H1 (cell line): ENCODE measurements around the gene AOPEP. TPM values are rescaled to one million over a fixed set of nuclear protein-coding genes. Genes with fewer than 3 reads are reported as not detected.

Experiments used
- CTCF ChIA-PET: fragments of 300-600 bp; sonication (Branson Sonifier 250); formaldehyde crosslinking; loops from one replicate; lab custom pipeline; 2021; ENCODE audit not compliant: partially characterized antibody; lab: Charles Lee
- POLR2A ChIA-PET: fragments of 300-600 bp; sonication (Branson Sonifier 250); formaldehyde crosslinking; loops from one replicate; lab custom pipeline; 2021; ENCODE audit warnings: inconsistent platforms; ENCODE audit not compliant: partially characterized antibody; lab: Charles Lee
- DNase-seq, 2 experiments: peaks; one replicate each; pipeline versions ENCODE4 v3.0.0 to v3.0.0-alpha.2; 2010 to 2022; ENCODE audit warnings: low spot score in 2 of 2, low read depth in 1 of 2, mixed read lengths in 1 of 2
- FAIRE-seq: peaks from 2 replicates; lab custom pipeline; 2011; peaks lifted over from hg19 to GRCh38; lab: Jason Lieb, UNC
- H2AFZ ChIP-seq: 2 replicates; pipeline ENCODE4 v1.8.1; 2012; ENCODE audit warnings: low read length, inconsistent platforms
- H2AK5ac ChIP-seq: 2 replicates; pipeline ENCODE4 v1.6.1; 2013; ENCODE audit warnings: low read depth, low read length
- H2BK120ac ChIP-seq: replicated peaks from 2 replicates; pipeline ENCODE3; 2013; ENCODE audit warnings: low read depth, low read length, inconsistent platforms
- H2BK12ac ChIP-seq: 2 replicates; pipeline ENCODE4 v1.6.1; 2013; ENCODE audit warnings: low read depth, low read length
- H2BK15ac ChIP-seq: 2 replicates; pipeline ENCODE4 v1.6.1; 2013; ENCODE audit warnings: low read length
- H2BK20ac ChIP-seq: 2 replicates; pipeline ENCODE4 v1.6.1; 2013; ENCODE audit warnings: low read length
- H2BK5ac ChIP-seq: 2 replicates; pipeline ENCODE4 v1.6.1; 2013; ENCODE audit warnings: low read depth, low read length
- H3K14ac ChIP-seq: 2 replicates; pipeline ENCODE4 v1.6.1; 2013; ENCODE audit warnings: inconsistent platforms; ENCODE audit not compliant: insufficient read length
- H3K18ac ChIP-seq: 2 replicates; pipeline ENCODE4 v1.6.1; 2013; ENCODE audit warnings: low read length; ENCODE audit errors: extremely low read depth
- H3K23ac ChIP-seq: 2 replicates; pipeline ENCODE4 v1.6.1; 2013; ENCODE audit warnings: inconsistent platforms; ENCODE audit not compliant: insufficient read length
- H3K23me2 ChIP-seq: 2 replicates; pipeline ENCODE4 v1.6.1; 2013; ENCODE audit warnings: low read depth, low read length
- H3K27ac ChIP-seq: 2 replicates; pipeline ENCODE4 v1.6.1; 2011; ENCODE audit warnings: low read depth, low read length, inconsistent platforms
- H3K27me3 ChIP-seq, 4 experiments: replicated peaks in 1 of 4; 1 replicate in 1 of 4; 2 replicates in 3 of 4; pipeline versions ENCODE4 v1.6.1 to v1.8.1; 2011 to 2013; ENCODE audit warnings: low read length in 3 of 4, mild to moderate bottlenecking in 3 of 4, inconsistent platforms in 2 of 4, mixed read lengths in 2 of 4, moderate library complexity in 1 of 4; ENCODE audit not compliant: control insufficient read depth in 3 of 4, insufficient read depth in 3 of 4; ENCODE audit errors: extremely low read depth in 1 of 4
- H3K36me3 ChIP-seq, 4 experiments: 2 replicates each; pipeline versions ENCODE4 v1.6.1 to v1.8.1; 2011 to 2013; ENCODE audit warnings: mild to moderate bottlenecking in 4 of 4, low read length in 3 of 4, moderate library complexity in 2 of 4, control low read depth in 1 of 4, inconsistent platforms in 1 of 4; ENCODE audit not compliant: insufficient read depth in 4 of 4, control insufficient read depth in 2 of 4
- H3K4ac ChIP-seq: replicated peaks from 2 replicates; pipeline ENCODE3; 2013; ENCODE audit warnings: low read length, low read depth, mixed read lengths, inconsistent platforms; ENCODE audit not compliant: insufficient read length
- H3K4me1 ChIP-seq, 4 experiments: replicated peaks in 1 of 4; 1 replicate in 1 of 4; 2 replicates in 3 of 4; pipeline versions ENCODE4 v1.6.1 to v1.8.1; 2011 to 2013; ENCODE audit warnings: low read length in 3 of 4, inconsistent platforms in 2 of 4, mixed read lengths in 1 of 4; ENCODE audit not compliant: insufficient read depth in 4 of 4, control insufficient read depth in 3 of 4
- H3K4me2 ChIP-seq, 2 experiments: 2 replicates each; pipeline versions ENCODE4 v1.6.1 to v1.8.1; 2011 to 2013; ENCODE audit warnings: low read depth in 2 of 2, low read length in 2 of 2, control low read depth in 1 of 2, inconsistent platforms in 1 of 2, mild to moderate bottlenecking in 1 of 2; ENCODE audit not compliant: insufficient read depth in 1 of 2
- H3K4me3 ChIP-seq, 4 experiments: fragments of 200-600, 300-600 bp in 1 of 4; sonication (generic), shearing (Covaris generic), sonication (Bioruptor Twin) in 1 of 4; 2 replicates each; pipeline versions ENCODE4 v1.5.1 to v1.8.1; 2011 to 2016; ENCODE audit warnings: low read length in 4 of 4, low read depth in 3 of 4, control low read depth in 2 of 4, inconsistent platforms in 2 of 4, mild to moderate bottlenecking in 2 of 4, mixed read lengths in 1 of 4, moderate library complexity in 1 of 4; ENCODE audit not compliant: insufficient read depth in 2 of 4; ENCODE audit errors: extremely low read depth in 1 of 4
- H3K56ac ChIP-seq: replicated peaks from 2 replicates; pipeline ENCODE3; 2013; ENCODE audit warnings: low read depth, mild to moderate bottlenecking, mixed read lengths, low read length, inconsistent platforms; ENCODE audit not compliant: insufficient read length
- H3K79me1 ChIP-seq: 2 replicates; pipeline ENCODE4 v1.6.1; 2013; ENCODE audit warnings: low read depth, low read length, control low read depth
- H3K79me2 ChIP-seq, 2 experiments: 2 replicates each; pipeline versions ENCODE4 v1.6.1 to v1.8.1; 2012 to 2013; ENCODE audit warnings: low read length in 2 of 2, mild to moderate bottlenecking in 2 of 2, inconsistent platforms in 1 of 2; ENCODE audit not compliant: insufficient read depth in 2 of 2, control insufficient read depth in 1 of 2
- H3K9ac ChIP-seq, 4 experiments: replicated peaks in 1 of 4; 1 replicate in 1 of 4; 2 replicates in 3 of 4; pipeline versions ENCODE4 v1.6.1 to v1.8.1; 2011 to 2013; ENCODE audit warnings: low read depth in 3 of 4, low read length in 3 of 4, control low read depth in 2 of 4, mild to moderate bottlenecking in 2 of 4, moderate library complexity in 2 of 4, inconsistent platforms in 1 of 4; ENCODE audit errors: extremely low read depth in 1 of 4
- H3K9me3 ChIP-seq, 2 experiments: 2 replicates each; pipeline versions ENCODE4 v1.6.1 to v1.8.1; 2012 to 2013; ENCODE audit warnings: mild to moderate bottlenecking in 2 of 2, moderate library complexity in 2 of 2, control low read depth in 1 of 2, inconsistent platforms in 1 of 2, low read depth in 1 of 2, low read length in 1 of 2, mixed read lengths in 1 of 2; ENCODE audit not compliant: insufficient read depth in 2 of 2
- H4K20me1 ChIP-seq, 2 experiments: replicated peaks in 1 of 2; 2 replicates each; pipeline versions ENCODE3 to v1.8.1; 2011 to 2013; ENCODE audit warnings: inconsistent platforms in 2 of 2, low read length in 2 of 2, mild to moderate bottlenecking in 1 of 2; ENCODE audit not compliant: insufficient read depth in 2 of 2, control insufficient read depth in 1 of 2
- H4K5ac ChIP-seq: 2 replicates; pipeline ENCODE4 v1.6.1; 2013; ENCODE audit warnings: low read length, low read depth, mixed read lengths, inconsistent platforms; ENCODE audit not compliant: insufficient read length
- H4K8ac ChIP-seq: 2 replicates; pipeline ENCODE4 v1.8.0; 2013; ENCODE audit warnings: mild to moderate bottlenecking, moderate library complexity, low read length, inconsistent platforms; ENCODE audit not compliant: insufficient read depth; ENCODE audit errors: extremely low read depth
- H4K91ac ChIP-seq: replicated peaks from 2 replicates; pipeline ENCODE3; 2013; ENCODE audit warnings: low read length, mixed read lengths, inconsistent platforms; ENCODE audit not compliant: insufficient read length
- WGBS, 2 experiments: shearing (Covaris generic) in 1 of 2; methylation state at CpG; one replicate each; pipeline versions ENCODE4 v1.1.6 to v1.1.7; 2013 to 2015; ENCODE audit warnings: low lambda C conversion rate in 2 of 2, mixed read lengths in 2 of 2, inconsistent platforms in 1 of 2, low coverage in 1 of 2, missing lambda C conversion rate in 1 of 2; ENCODE audit not compliant: insufficient replicate concordance in 2 of 2, insufficient coverage in 1 of 2, insufficient read length in 1 of 2; ENCODE audit errors: extremely low coverage in 1 of 2, missing lambda C conversion rate in 1 of 2; 5-methylcytosine and 5-hydroxymethylcytosine counted together
- polyA plus RNA-seq, 7 experiments: library from polyadenylated mRNA; depleted of rRNA in 3 of 7; stranded (reverse) in 5 of 7; unstranded in 2 of 7; fragments of >200 nt in 5 of 7; fragments of 200-250 nt in 2 of 7; gene quantifications; 1 replicate in 5 of 7; 2 replicates in 1 of 7; 4 replicates in 1 of 7; pipeline versions ENCODE4 v1.2.1 to v1.2.3, GENCODE V29; 2011 to 2013; ENCODE audit warnings: missing spikeins in 2 of 7, mixed read lengths in 2 of 7
- total RNA-seq: library from RNA; stranded (reverse); fragmentation: NEBNext Ultra II Directional; extraction: Animal tissue kit (Norgen Biotek cat#: 25700); gene quantifications from 2 replicates; pipeline ENCODE4 v1.2.1, GENCODE V29; 2021

The AOPEP gene
- total and polyA plus RNA-seq, 2 of the 8 experiments (the other 6 are each of a cell fraction or from before 2014, with no cell fraction given) = 6.1 to 14.3 TPM

- Histone ChIP-seq H4K20me1 (no peaks in the 10 kb centered on the region), H2BK5ac (no peak overlapping the region), H4K8ac (no peak overlapping the region), H3K27ac (no peak overlapping the region), H2BK15ac (no peak overlapping the region), H3K23me2 (no peaks in the 10 kb centered on the region), H3K18ac (no peak overlapping the region), H2BK12ac (no peak overlapping the region), H3K4me1 (peaks cover 4 to 16% (median 9%) of the 10 kb centered on the region in 4 experiments; a peak in 6 of 7 replicates), H3K56ac (no peak overlapping the region), H3K4me3 (no peak overlapping the region), H3K36me3 (no peaks in the 10 kb centered on the region), H4K5ac (no peak overlapping the region), H2BK20ac (no peak overlapping the region), H2AK5ac (0 out of 2 replicates have a peak overlapping the region, but pooled peaks have one; percentile 39), H4K91ac (no peak overlapping the region), H2BK120ac (no peak overlapping the region), H3K9ac (no peak overlapping the region), H3K27me3 (no peaks in the 10 kb centered on the region), H3K23ac (no peak overlapping the region), H2AFZ (no peak overlapping the region), H3K9me3 (no peaks in the 10 kb centered on the region), H3K79me2 (no peaks in the 10 kb centered on the region), H3K4ac (no peak overlapping the region), H3K79me1 (no peaks in the 10 kb centered on the region), H3K14ac (no peak overlapping the region), H3K4me2 (no peak overlapping the region)
- CTCF ChIA-PET = interaction anchor here (0.6 to 2.1 kb wide), 13 partner anchors 8 to 152 kb away, joined by 3 to 9 read pairs (median 3); no protein-coding TSS in a partner anchor
- WGBS, 2 experiments = 82% methylated on average over 9 of the region's 9 CpGs; no CpG with 5 or more reads in 1 of the 2 experiments
- no peak for DNase-seq
- no peak for FAIRE-seq
- POLR2A ChIA-PET = interaction anchor here (0.8 kb wide), 1 partner anchor 12 kb away, joined by 3 read pairs; no protein-coding TSS in a partner anchor
These were observed 253.5 kb downstream of the AOPEP start for GRCh38 chr9:94979904-94980507.
